HCT116 (cell line): ENCODE results near the gene TSPOAP1.

Source experiments
- CEBPB ChIP-seq: IDR thresholded peaks from 2 replicates; pipeline ENCODE4 v1.6.1; 2012; ENCODE audit warnings: low read depth
- CTCF ChIP-seq, 3 experiments: fragments of 200-600 bp in 1 of 3; sonication (generic) in 1 of 3; IDR thresholded peaks in 2 of 3; conservative IDR thresholded peaks in 1 of 3; 2 replicates each; pipeline ENCODE4 v1.5.1; 2012 to 2017; ENCODE audit warnings: low read depth in 2 of 3, low read length in 2 of 3, antibody characterized with exemption in 1 of 3, borderline replicate concordance in 1 of 3, control low read depth in 1 of 3, mild to moderate bottlenecking in 1 of 3, mixed read lengths in 1 of 3, mixed run types in 1 of 3, moderate library complexity in 1 of 3; ENCODE audit not compliant: insufficient read depth in 1 of 3
- EZH2 ChIP-seq: fragments of 200-600 bp; sonication (generic); IDR thresholded peaks from 2 replicates; pipeline ENCODE4 v1.6.1; 2017; ENCODE audit warnings: antibody characterized with exemption, mixed run types
- EZH2phosphoT487 ChIP-seq: fragments of 200-600 bp; IDR thresholded peaks from 2 replicates; pipeline ENCODE4 v1.6.1; 2018; ENCODE audit warnings: antibody characterized with exemption, borderline replicate concordance
- FOSL1 ChIP-seq: IDR thresholded peaks from 2 replicates; pipeline ENCODE4 v1.6.1; 2012; ENCODE audit warnings: low read depth
- JUND ChIP-seq: IDR thresholded peaks from 2 replicates; pipeline ENCODE4 v1.6.1; 2012
- MAX ChIP-seq: IDR thresholded peaks from 2 replicates; pipeline ENCODE4 v1.6.1; 2012
- POLR2A ChIP-seq: IDR thresholded peaks from 2 replicates; pipeline ENCODE4 v1.7.0; 2011; ENCODE audit warnings: borderline replicate concordance; ENCODE audit not compliant: insufficient read depth, insufficient read length; ENCODE audit errors: extremely low read depth
- POLR2AphosphoS5 ChIP-seq: IDR thresholded peaks from 2 replicates; pipeline ENCODE4 v1.6.1; 2011; ENCODE audit warnings: mild to moderate bottlenecking, low read depth, low read length, moderate library complexity
- RAD21 ChIP-seq: IDR thresholded peaks from 2 replicates; pipeline ENCODE4 v1.6.1; 2012; ENCODE audit warnings: low read depth, mild to moderate bottlenecking
- REST ChIP-seq: IDR thresholded peaks from 2 replicates; pipeline ENCODE4 v1.6.1; 2012; ENCODE audit warnings: low read depth
- SRF ChIP-seq: IDR thresholded peaks from 2 replicates; pipeline ENCODE4 v1.6.1; 2012; ENCODE audit warnings: low read depth
- YY1 ChIP-seq: IDR thresholded peaks from 2 replicates; pipeline ENCODE4 v1.6.1; 2011; ENCODE audit warnings: low read length, low read depth, moderate library complexity, mild to moderate bottlenecking; ENCODE audit not compliant: insufficient replicate concordance; ENCODE audit errors: extremely low read depth
- ZNF274 ChIP-seq: fragments of 200-500 bp; sonication (Bioruptor generic); IDR thresholded peaks from 2 replicates; pipeline ENCODE4 v1.6.1; 2014; ENCODE audit warnings: mild to moderate bottlenecking, low read depth, low read length, inconsistent platforms

GRCh38 chr17:58337600-58338453 lies 9.2 kb upstream of the TSPOAP1 start:
- TF ChIP-seq CEBPB (no peak), JUND (no peak), CTCF (IDR thresholded peaks at IDR 0.05 in 2 of 3, conservative IDR thresholded peaks at IDR 0.05 in 1 of 3; ENCODE audit: borderline replicate concordance in 1 of 3, insufficient read depth in 1 of 3, low read depth in 2 of 3, low read length in 2 of 3) (no peak), YY1 (no peak), FOSL1 (no peak), EZH2 (no peak), POLR2A (no peak), RAD21 (no peak), EZH2phosphoT487 (no peak), SRF (peak; percentile 96), REST (no peak), ZNF274 (no peak), MAX (no peak), POLR2AphosphoS5 (no peak)
